GF-D8 (cell line): ENCODE data around the gene ILF3.
A peak's percentile ranks its signal among the peaks of the same experiment; 100 is the strongest.
"Not testable (repeated sequence)": the region's sequence is repeated elsewhere in the genome, so short reads cannot be mapped to it uniquely, and the experiment has no call there.

ENCODE experiments used
- DNase-seq: peaks from one replicate; lab custom pipeline; 2025; lab: John Stamatoyannopoulos, UW

ILF3 gene

GRCh38 chr19:10642473-10643171 lies 11.5 kb upstream of the ILF3 start:
- no peak for DNase-seq

DNA sequence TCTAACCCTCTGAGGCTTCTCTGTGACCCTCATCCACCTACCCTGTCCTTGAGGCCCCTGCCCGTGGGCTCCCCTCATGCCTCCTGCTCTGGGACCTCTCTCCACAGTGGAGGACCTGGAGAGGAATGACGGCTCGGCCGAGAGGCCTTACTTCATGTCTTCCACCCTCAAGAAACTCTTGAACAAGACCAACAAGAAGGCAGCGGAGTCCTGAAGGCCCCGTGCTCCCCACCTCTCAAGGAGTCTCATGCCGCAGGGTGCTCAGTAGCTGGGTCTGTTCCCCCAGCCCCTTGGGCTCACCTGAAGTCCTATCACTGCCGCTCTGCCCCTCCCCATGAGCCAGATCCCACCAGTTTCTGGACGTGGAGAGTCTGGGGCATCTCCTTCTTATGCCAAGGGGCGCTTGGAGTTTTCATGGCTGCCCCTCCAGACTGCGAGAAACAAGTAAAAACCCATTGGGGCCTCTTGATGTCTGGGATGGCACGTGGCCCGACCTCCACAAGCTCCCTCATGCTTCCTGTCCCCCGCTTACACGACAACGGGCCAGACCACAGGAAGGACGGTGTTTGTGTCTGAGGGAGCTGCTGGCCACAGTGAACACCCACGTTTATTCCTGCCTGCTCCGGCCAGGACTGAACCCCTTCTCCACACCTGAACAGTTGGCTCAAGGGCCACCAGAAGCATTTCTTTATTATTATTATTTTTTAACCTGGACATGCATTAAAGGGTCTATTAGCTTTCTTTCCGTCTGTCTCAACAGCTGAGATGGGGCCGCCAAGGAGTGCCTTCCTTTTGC lies 10.8 kb upstream of the ILF3 start:
- DNase-seq: no peak

DNA sequence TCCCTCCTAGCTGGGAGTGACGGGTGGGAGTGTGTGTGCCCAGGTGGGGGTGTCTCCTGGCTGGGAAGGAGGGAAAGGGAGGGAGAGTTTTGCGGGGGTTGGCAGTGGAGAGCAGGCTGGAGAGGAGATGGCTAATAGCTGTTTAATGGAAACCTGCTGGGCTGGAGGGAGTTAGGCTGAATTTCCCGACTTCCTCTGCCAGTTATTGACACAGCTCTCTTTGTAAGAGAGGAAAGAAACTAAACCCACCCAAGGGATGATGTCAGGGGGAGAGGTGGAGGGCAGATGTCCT lies 10.2 kb upstream of the ILF3 start:
- no peak for DNase-seq

- peak; percentile 23 for DNase-seq
Measured at GRCh38 chr19:10644260-10645007, 9.7 kb upstream of the ILF3 start.

DNA sequence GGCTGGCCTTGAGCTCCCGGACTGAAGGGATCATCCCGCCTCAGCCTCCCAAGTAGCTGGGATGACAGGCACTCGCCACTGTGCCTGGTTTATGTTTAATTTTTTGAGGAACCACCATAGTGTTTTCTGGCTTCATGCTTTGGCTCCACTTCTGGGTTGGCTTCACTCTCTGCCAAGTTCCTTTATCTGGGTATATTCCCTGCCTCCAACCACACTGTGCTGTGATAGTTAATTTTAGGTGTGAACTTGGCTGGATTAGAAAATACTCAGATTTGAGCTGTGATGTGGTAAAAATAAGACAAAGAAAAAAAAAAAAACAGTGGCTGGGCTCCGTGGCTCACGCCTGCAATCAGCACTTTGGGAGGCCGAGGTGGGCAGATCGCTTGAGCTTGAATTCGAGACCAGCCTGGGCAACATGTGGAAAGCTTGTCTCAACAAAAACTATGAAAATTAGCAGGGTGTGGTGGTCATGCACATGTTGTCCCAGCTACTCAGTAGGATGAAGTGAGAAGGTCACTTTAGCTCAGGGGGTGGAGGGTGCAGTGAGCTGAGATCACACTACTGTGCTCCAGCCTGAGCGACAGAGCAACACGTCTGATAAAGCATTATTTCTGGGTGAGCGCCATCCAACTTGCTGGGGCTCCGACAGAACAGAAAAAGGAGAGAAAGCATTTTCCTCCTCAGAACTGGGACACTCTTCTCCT lies 7.5 kb upstream of the ILF3 start:
- DNase-seq: no peak

DNA sequence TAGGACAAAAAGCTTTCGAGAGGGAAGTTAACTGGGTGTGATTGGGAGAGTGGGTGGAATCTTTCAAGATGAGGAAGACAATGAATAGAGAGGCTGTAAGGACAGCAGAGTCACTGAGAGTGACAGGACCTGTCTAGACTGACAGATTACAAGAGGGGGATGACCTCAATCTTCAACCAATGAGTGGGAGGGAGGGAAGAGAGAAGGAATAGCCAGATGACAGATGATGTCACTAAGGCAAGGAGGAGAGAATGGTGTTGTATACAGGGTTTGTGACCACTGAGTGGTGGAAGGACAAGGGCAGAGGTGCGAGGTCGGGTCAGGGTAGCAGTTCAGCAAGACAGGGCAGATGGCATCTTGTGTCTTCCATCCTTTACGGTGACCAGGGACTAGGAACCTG lies 5.8 kb upstream of the ILF3 start:
- no peak for DNase-seq

GRCh38 chr19:10651851-10652250 lies 2.3 kb upstream of the ILF3 start:
- no peak for DNase-seq

GRCh38 chr19:10653482-10653731 lies 739 bp upstream of the ILF3 start:
- no peak for DNase-seq

DNA sequence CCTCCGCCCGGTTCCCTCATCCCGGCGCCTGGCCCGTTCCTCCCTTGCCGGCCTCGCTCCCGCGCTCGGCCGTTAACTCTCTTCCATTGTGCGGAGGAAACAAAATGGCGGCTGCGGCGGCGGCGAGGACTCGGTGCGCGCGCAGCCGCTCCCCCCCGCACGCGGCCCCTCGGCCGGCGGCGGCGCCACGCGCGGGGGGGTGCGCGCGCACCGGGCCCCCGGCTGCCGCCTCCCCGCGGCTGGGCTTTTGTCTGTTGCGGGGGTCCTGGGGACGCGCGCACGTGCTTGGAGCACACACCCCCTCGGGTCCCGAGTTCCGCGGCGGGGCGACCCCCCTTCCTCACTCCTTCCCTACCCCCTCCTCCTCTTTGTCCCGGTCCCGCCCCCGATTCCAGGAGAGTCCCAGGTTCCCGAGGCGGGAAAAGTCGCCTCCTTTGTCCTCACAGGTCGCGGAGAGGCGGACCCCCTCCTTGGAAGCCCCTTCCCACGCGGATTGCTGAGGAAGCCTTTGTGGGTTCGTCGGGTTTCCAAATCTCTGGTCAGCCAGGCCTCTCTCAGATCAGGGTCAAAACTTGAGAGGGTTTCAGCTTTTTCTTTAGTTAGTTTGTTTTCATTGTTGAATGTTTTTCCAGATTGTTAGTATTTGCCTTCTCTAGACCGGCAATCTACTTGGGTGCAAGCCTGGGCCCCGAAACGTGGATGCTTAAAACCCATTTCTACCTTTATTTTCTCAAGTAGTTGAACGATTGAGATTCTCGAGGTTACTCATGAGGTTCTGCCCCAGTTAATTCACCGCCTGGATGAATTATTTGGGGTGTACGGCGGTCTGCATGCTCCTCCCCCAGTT lies 687 bp downstream of the ILF3 start:
- no peak for DNase-seq

- no peak for DNase-seq
Measured at GRCh38 chr19:10655457-10656312, 1.5 kb downstream of the ILF3 start.

DNA sequence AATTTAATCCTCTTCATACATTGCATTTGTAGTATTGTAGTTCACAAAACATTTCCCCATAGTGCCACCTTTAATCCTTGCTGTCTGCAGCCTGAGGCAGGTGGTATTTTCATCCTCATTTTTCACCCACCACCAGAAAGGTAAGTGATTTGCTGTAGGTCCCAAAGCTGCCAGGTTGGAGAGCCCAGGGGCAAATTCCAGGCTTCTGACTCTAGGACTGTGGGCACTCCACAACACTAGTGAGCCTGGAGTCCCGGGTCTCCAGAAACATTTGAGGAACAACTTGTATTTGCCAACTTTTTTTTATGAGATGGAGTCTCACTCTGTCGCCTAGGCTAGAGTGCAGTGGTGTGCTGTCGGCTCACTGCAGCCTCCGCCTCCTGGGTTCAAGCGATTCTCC lies 6.2 kb downstream of the ILF3 start:
- no peak for DNase-seq

DNA sequence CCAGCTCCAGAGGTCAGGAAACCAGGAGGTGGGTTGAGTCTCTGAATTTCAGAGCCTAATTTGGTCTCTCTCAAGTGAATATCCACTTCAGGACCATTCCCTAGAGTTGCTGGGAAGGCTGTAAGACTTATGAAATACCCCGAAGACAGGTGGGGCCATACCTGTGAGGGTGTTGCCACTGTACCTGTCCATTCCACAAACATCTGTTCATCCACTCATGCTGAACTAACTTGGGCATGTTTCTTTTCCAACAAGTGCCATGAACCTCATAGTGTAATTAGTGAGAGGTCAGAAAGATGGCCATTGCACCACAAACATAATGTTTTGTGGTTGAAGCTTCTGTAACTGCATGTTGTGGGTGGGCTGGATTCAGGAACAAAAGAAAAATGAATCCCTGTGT lies 7.8 kb downstream of the ILF3 start:
- DNase-seq: no peak

DNA sequence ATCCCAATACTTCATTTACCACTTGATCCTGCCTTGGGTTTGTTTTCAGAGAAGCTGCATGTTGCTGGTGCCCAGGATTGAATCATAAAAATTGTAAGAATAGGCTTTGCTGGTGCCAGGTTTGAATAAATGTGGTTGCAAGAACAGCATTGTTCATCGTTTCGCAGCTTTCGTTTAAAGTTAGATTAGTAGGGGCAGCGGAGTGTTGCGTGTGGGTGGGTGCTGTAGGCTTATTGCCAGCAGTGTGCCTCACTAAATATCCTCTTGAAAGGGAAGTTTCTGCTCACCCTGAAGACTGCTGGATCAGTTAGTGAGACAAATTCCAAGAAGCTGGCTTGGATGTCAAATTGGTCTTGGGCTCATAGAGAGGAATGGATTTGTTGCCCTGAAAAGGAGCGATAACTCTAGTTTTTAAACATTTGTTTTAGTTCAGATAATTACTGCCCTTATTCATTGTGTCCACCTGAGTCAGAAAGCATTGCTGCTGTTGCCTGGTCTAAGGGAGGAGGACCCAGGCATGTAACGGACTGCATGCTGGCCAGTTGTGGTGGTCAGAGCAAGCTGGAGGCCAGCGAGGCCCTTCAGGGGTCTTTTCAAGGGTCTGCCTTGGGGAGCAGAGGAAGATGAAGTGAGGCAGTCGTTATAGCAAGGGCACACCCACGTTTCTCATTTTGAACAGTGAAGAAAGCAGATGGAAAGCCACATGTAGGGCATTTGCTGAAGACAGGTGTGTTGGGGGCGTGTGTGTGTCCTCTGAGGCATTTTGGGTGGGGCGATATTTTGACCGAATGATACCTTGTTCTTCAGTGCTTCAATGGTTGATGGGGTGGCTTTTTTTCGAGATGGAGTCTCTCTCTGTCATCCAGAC lies 8.5 kb downstream of the ILF3 start:
- DNase-seq: no peak

- not testable (repeated sequence) for DNase-seq
Measured at GRCh38 chr19:10663252-10663563, 9.1 kb downstream of the ILF3 start.

GRCh38 chr19:10667867-10668266 lies 13.7 kb downstream of the ILF3 start:
- DNase-seq: no peak

GRCh38 chr19:10669246-10669645 lies 15.1 kb downstream of the ILF3 start:
- no peak for DNase-seq

DNA sequence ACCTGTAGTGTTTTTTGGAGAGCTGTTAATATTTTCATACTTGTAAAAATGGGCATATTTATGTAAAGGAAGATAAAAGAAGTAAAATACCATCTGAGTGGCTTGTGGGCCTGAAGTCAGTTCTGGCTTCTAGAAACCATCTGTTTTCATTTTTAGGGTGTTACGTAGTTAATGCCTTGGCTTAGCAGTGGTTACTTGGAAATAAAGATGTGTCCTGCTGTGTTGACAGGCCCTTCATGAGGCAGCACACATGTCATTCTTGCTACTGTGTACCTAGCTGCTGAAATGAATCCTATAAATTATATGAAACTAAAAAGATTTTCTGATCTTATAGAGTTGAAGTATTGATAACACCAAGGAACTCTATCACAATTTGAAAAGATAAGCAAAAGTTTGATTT lies 16.0 kb downstream of the ILF3 start:
- DNase-seq: no peak

DNA sequence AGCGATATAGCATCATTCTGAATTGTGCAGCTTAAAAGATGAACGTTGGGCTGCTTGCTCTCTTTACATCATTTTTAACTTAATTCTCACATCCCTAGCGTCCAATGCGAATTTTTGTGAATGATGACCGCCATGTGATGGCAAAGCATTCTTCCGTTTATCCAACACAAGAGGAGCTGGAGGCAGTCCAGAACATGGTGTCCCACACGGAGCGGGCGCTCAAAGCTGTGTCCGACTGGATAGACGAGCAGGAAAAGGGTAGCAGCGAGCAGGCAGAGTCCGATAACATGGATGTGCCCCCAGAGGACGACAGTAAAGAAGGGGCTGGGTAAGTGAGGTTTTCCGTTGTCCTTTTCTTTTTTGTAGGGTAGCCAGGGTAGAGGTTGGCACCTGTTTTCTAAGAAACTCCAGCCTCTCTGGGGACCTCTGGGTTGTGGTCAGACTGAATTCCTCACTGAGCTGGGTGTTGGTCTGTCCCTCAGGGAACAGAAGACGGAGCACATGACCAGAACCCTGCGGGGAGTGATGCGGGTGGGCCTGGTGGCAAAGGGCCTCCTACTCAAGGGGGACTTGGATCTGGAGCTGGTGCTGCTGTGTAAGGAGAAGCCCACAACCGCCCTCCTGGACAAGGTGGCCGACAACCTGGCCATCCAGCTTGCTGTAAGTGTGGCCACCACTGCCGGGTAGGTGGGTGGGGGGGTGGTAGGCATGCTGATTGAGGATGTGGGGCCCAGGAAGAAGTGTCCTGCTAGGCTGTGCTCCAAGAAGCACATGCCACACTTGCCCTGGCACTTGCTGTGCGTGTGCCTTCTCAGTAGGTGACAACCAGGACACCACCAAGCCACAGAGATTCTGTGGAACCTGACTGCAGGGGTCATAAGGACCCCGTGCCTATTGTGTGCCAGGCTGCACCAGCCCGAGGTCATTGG lies 17.0 kb downstream of the ILF3 start:
- DNase-seq: no peak

DNA sequence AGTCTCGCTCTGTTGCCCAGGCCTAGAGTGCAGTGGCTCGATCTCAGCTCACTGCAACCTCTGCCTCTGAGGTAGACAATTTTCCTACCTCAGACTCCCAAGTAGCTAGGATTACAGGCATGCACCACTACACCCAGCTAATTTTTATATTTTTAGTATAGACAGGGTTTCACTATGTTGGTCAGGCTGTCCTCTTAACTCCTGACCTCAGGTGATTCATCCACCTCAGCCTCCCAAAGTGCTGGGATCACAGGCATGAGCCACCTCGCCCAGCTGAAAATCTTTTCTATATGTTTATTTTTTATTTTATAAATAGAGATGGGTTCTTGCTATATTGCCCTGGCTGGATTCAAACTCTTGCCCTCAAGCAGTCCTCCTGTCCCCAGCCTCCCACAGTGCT lies 17.8 kb downstream of the ILF3 start:
- DNase-seq: not testable (repeated sequence)
